Measurements from ENCODE around the gene MBD5. TPM values are rescaled to one million over a fixed set of nuclear protein-coding genes. Genes with fewer than 3 reads are reported as not detected.

MBD5 gene
- total RNA-seq, 1 donor from 2014 or later = 38.8 TPM

GRCh38 chr2:148237911-148238310, 217.0 kb downstream of the MBD5 start:
- H3K4me3 ChIP-seq = no peak overlapping the region
- H3K27me3 ChIP-seq = no peaks in the 10 kb centered on the region
- no peaks in the 10 kb centered on the region for H3K79me2 ChIP-seq (ENCODE audit: low read depth)
- no peak overlapping the region for H3K9ac ChIP-seq
- peaks cover 15% of the 10 kb centered on the region for H3K36me3 ChIP-seq
- TF ChIP-seq EZH2phosphoT487 (IDR thresholded peaks at IDR 0.05) (no peak), CTCF (IDR thresholded peaks at IDR 0.05) (no peak), EZH2 (IDR thresholded peaks at IDR 0.05) (no peak)
- no peaks in the 10 kb centered on the region for H3K4me1 Mint-ChIP-seq
- DNase-seq (ENCODE audit: low spot score) = no peak
- peaks cover 16% of the 10 kb centered on the region for H3K9me3 Mint-ChIP-seq
- H3K27ac ChIP-seq = no peak overlapping the region
- no peaks in the 10 kb centered on the region for H3K4me1 ChIP-seq
- peaks cover 3% of the 10 kb centered on the region for H3K9me3 ChIP-seq (ENCODE audit: low read depth)
- no peak overlapping the region for H3K4me2 ChIP-seq
- H3K36me3 Mint-ChIP-seq = peaks cover 37% of the 10 kb centered on the region
- H3K27me3 Mint-ChIP-seq (ENCODE audit: insufficient read depth, low read depth) = no peaks in the 10 kb centered on the region
- no peaks in the 10 kb centered on the region for H4K20me1 ChIP-seq (ENCODE audit: low read depth)
- no peak overlapping the region for H3K27ac Mint-ChIP-seq
- no peaks in the 10 kb centered on the region for H3F3A ChIP-seq (ENCODE audit: low read depth)
- H2AFZ ChIP-seq (replicated peaks) = no peak overlapping the region
- no peak overlapping the region for H3K4me3 Mint-ChIP-seq

DNA sequence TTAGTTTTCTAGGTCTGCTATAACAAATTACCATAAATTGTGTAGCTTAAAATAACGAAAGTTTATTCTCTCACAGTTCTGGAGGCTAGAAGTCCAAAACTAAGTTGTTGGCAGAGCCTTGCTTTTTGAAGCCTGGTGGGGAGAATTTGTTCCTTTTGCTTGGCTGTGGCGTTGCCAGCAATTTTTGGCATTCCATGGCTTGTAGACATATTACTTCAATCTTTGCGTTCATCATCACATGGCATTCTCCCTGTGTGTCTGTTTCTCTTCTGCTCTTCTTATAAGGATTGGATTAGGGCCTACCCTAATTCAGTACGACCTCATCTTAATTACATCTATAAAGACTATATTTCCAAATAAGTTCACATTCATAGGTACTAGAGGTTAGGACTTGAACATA, 217.7 kb downstream of the MBD5 start:
- H3K9me3 ChIP-seq (ENCODE audit: low read depth) = peaks cover 3% of the 10 kb centered on the region
- no peak overlapping the region for H3K4me3 Mint-ChIP-seq

DNA sequence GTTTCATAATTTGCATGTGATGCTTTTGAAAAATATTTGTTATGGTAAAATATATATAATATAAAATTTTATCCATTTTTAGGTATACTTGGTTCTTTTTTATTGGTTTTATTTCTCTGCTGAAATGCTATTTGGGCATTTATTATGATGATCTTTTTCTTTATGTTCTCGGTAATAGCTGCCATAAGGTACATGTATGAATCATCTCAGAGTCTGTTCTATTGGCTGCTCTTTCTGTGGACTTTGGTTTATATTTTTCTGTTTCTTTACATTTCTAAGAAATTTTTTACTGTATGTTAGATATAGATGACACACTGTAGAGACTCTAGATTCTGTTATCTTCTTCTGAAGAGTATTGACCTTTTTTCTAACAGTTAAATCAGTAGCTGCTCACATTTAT, 219.9 kb downstream of the MBD5 start:
- Mint-ChIP-seq H3K4me3 (no peak overlapping the region), H3K36me3 (peaks cover 34% of the 10 kb centered on the region), H3K9me3 (peaks cover 16% of the 10 kb centered on the region), H3K27ac (no peak overlapping the region), H3K4me1 (no peaks in the 10 kb centered on the region), H3K27me3 (ENCODE audit: insufficient read depth, low read depth) (no peaks in the 10 kb centered on the region)
- no peaks in the 10 kb centered on the region for H4K20me1 ChIP-seq (ENCODE audit: low read depth)
- H3K9ac ChIP-seq = no peak overlapping the region
- no peaks in the 10 kb centered on the region for H3F3A ChIP-seq (ENCODE audit: low read depth)
- no peak overlapping the region for H3K4me3 ChIP-seq
- no peak overlapping the region for H3K4me2 ChIP-seq
- no peak overlapping the region for H3K27ac ChIP-seq
- no peaks in the 10 kb centered on the region for H3K79me2 ChIP-seq (ENCODE audit: low read depth)
- peaks cover 3% of the 10 kb centered on the region for H3K9me3 ChIP-seq (ENCODE audit: low read depth)
- no peak for TF ChIP-seq CTCF (IDR thresholded peaks at IDR 0.05)
- TF ChIP-seq EZH2phosphoT487 (IDR thresholded peaks at IDR 0.05) = no peak
- H2AFZ ChIP-seq (replicated peaks) = no peak overlapping the region
- peaks cover 11% of the 10 kb centered on the region for H3K36me3 ChIP-seq
- H3K4me1 ChIP-seq = no peaks in the 10 kb centered on the region
- H3K27me3 ChIP-seq = no peaks in the 10 kb centered on the region
- DNase-seq (ENCODE audit: low spot score) = no peak

More for the DNA sequence above, 217.7 kb downstream of the MBD5 start:
- Histone ChIP-seq H3K27me3 (no peaks in the 10 kb centered on the region), H3K27ac (no peak overlapping the region), H3K9ac (no peak overlapping the region), H3K4me2 (no peak overlapping the region), H3K4me1 (no peaks in the 10 kb centered on the region), H3F3A (ENCODE audit: low read depth) (no peaks in the 10 kb centered on the region), H2AFZ (replicated peaks) (no peak overlapping the region), H3K79me2 (ENCODE audit: low read depth) (no peaks in the 10 kb centered on the region), H4K20me1 (ENCODE audit: low read depth) (no peaks in the 10 kb centered on the region), H3K4me3 (no peak overlapping the region), H3K36me3 (peaks cover 11% of the 10 kb centered on the region)
- Mint-ChIP-seq H3K27ac (no peak overlapping the region), H3K27me3 (ENCODE audit: insufficient read depth, low read depth) (no peaks in the 10 kb centered on the region), H3K36me3 (peaks cover 37% of the 10 kb centered on the region), H3K9me3 (peaks cover 16% of the 10 kb centered on the region), H3K4me1 (no peaks in the 10 kb centered on the region)
- DNase-seq (ENCODE audit: low spot score) = no peak
- no peak for TF ChIP-seq EZH2phosphoT487 (IDR thresholded peaks at IDR 0.05)

GRCh38 chr2:148244593-148245292, 223.9 kb downstream of the MBD5 start:
- Histone ChIP-seq H3K9me3 (ENCODE audit: low read depth) (no peaks in the 10 kb centered on the region), H3K27ac (no peak overlapping the region), H3K9ac (no peak overlapping the region), H3K79me2 (ENCODE audit: low read depth) (no peaks in the 10 kb centered on the region), H3F3A (ENCODE audit: low read depth) (no peaks in the 10 kb centered on the region), H2AFZ (replicated peaks) (no peak overlapping the region), H3K27me3 (no peaks in the 10 kb centered on the region), H3K4me1 (no peaks in the 10 kb centered on the region), H3K4me3 (no peak overlapping the region), H3K36me3 (peaks cover 3% of the 10 kb centered on the region), H3K4me2 (no peak overlapping the region), H4K20me1 (ENCODE audit: low read depth) (no peaks in the 10 kb centered on the region)
- H3K9me3 Mint-ChIP-seq = peaks cover 10% of the 10 kb centered on the region
- H3K36me3 Mint-ChIP-seq = peaks cover 10% of the 10 kb centered on the region
- no peak overlapping the region for H3K27ac Mint-ChIP-seq
- H3K27me3 Mint-ChIP-seq (ENCODE audit: insufficient read depth, low read depth) = no peaks in the 10 kb centered on the region
- no peak for DNase-seq (ENCODE audit: low spot score)
- H3K4me1 Mint-ChIP-seq = no peaks in the 10 kb centered on the region
- no peak overlapping the region for H3K4me3 Mint-ChIP-seq
- TF ChIP-seq EZH2 (IDR thresholded peaks at IDR 0.05) = no peak
- TF ChIP-seq CTCF (IDR thresholded peaks at IDR 0.05) = no peak
- TF ChIP-seq EZH2phosphoT487 (IDR thresholded peaks at IDR 0.05) = no peak

Data from neural progenitor cell (in vitro differentiated cells).